Measurements from ENCODE around the gene TRPM3.

The TRPM3 gene

GRCh38 chr9:70934642-70935041, 186.8 kb downstream of the TRPM3 start:
- Mint-ChIP-seq H3K4me3 (no peak overlapping the region), H3K4me1 (ENCODE audit: low read depth) (no peaks in the 10 kb centered on the region), H3K27ac (no peak overlapping the region), H3K9me3 (no peaks in the 10 kb centered on the region), H3K36me3 (ENCODE audit: low read depth) (no peaks in the 10 kb centered on the region), H3K27me3 (ENCODE audit: low read depth) (no peaks in the 10 kb centered on the region)

- H3K9me3 Mint-ChIP-seq: no peaks in the 10 kb centered on the region
- H3K27ac Mint-ChIP-seq: no peak overlapping the region
- no peaks in the 10 kb centered on the region for H3K27me3 Mint-ChIP-seq (ENCODE audit: low read depth)
- no peak overlapping the region for H3K4me3 Mint-ChIP-seq
- H3K4me1 Mint-ChIP-seq (ENCODE audit: low read depth): no peaks in the 10 kb centered on the region
- H3K36me3 Mint-ChIP-seq (ENCODE audit: low read depth): no peaks in the 10 kb centered on the region
These were observed 188.1 kb downstream of the TRPM3 start for GRCh38 chr9:70933321-70933720.

GRCh38 chr9:70932097-70932496, 189.3 kb downstream of the TRPM3 start:
- Mint-ChIP-seq H3K4me1 (ENCODE audit: low read depth) (no peaks in the 10 kb centered on the region), H3K27me3 (ENCODE audit: low read depth) (no peaks in the 10 kb centered on the region), H3K36me3 (ENCODE audit: low read depth) (no peaks in the 10 kb centered on the region), H3K9me3 (no peaks in the 10 kb centered on the region), H3K4me3 (no peak overlapping the region), H3K27ac (no peak overlapping the region)

- no peak overlapping the region for H3K4me3 Mint-ChIP-seq
- H3K27ac Mint-ChIP-seq: no peak overlapping the region
- no peaks in the 10 kb centered on the region for H3K27me3 Mint-ChIP-seq (ENCODE audit: low read depth)
- no peaks in the 10 kb centered on the region for H3K36me3 Mint-ChIP-seq (ENCODE audit: low read depth)
- H3K9me3 Mint-ChIP-seq: no peaks in the 10 kb centered on the region
- H3K4me1 Mint-ChIP-seq (ENCODE audit: low read depth): no peaks in the 10 kb centered on the region
These were observed 193.9 kb downstream of the TRPM3 start for GRCh38 chr9:70927530-70927929.

- no peaks in the 10 kb centered on the region for H3K9me3 Mint-ChIP-seq
- no peaks in the 10 kb centered on the region for H3K27me3 Mint-ChIP-seq (ENCODE audit: low read depth)
- H3K36me3 Mint-ChIP-seq (ENCODE audit: low read depth): no peaks in the 10 kb centered on the region
- no peaks in the 10 kb centered on the region for H3K4me1 Mint-ChIP-seq (ENCODE audit: low read depth)
- no peak overlapping the region for H3K27ac Mint-ChIP-seq
- H3K4me3 Mint-ChIP-seq: no peak overlapping the region
These were observed 196.4 kb downstream of the TRPM3 start for GRCh38 chr9:70924895-70925547.

- Mint-ChIP-seq H3K36me3 (ENCODE audit: low read depth) (no peaks in the 10 kb centered on the region), H3K27me3 (ENCODE audit: low read depth) (no peaks in the 10 kb centered on the region), H3K4me1 (ENCODE audit: low read depth) (no peaks in the 10 kb centered on the region), H3K4me3 (no peak overlapping the region), H3K27ac (no peak overlapping the region), H3K9me3 (no peaks in the 10 kb centered on the region)
These were observed 197.0 kb downstream of the TRPM3 start for GRCh38 chr9:70924380-70924779.

- no peak overlapping the region for H3K27ac Mint-ChIP-seq
- no peaks in the 10 kb centered on the region for H3K27me3 Mint-ChIP-seq (ENCODE audit: low read depth)
- H3K9me3 Mint-ChIP-seq: no peaks in the 10 kb centered on the region
- H3K4me1 Mint-ChIP-seq (ENCODE audit: low read depth): no peaks in the 10 kb centered on the region
- H3K4me3 Mint-ChIP-seq: no peak overlapping the region
- H3K36me3 Mint-ChIP-seq (ENCODE audit: low read depth): no peaks in the 10 kb centered on the region
These were observed 197.5 kb downstream of the TRPM3 start for GRCh38 chr9:70923961-70924360.

GRCh38 chr9:70921136-70921535, 200.3 kb downstream of the TRPM3 start:
- H3K36me3 Mint-ChIP-seq (ENCODE audit: low read depth): no peaks in the 10 kb centered on the region
- no peak overlapping the region for H3K4me3 Mint-ChIP-seq

GRCh38 chr9:70917277-70917676, 204.1 kb downstream of the TRPM3 start:
- Mint-ChIP-seq H3K27ac (no peak overlapping the region), H3K27me3 (ENCODE audit: low read depth) (no peaks in the 10 kb centered on the region), H3K4me1 (ENCODE audit: low read depth) (no peaks in the 10 kb centered on the region), H3K4me3 (no peak overlapping the region), H3K9me3 (no peaks in the 10 kb centered on the region), H3K36me3 (ENCODE audit: low read depth) (no peaks in the 10 kb centered on the region)

More at GRCh38 chr9:70921136-70921535, 200.3 kb downstream of the TRPM3 start:
- no peak overlapping the region for H3K27ac Mint-ChIP-seq
- H3K27me3 Mint-ChIP-seq (ENCODE audit: low read depth): no peaks in the 10 kb centered on the region
- H3K9me3 Mint-ChIP-seq: no peaks in the 10 kb centered on the region
- H3K4me1 Mint-ChIP-seq (ENCODE audit: low read depth): no peaks in the 10 kb centered on the region

- H3K9me3 Mint-ChIP-seq: no peaks in the 10 kb centered on the region
These were observed 209.6 kb downstream of the TRPM3 start for GRCh38 chr9:70911791-70912190.

GRCh38 chr9:70910598-70910997, 210.8 kb downstream of the TRPM3 start:
- Mint-ChIP-seq H3K4me3 (no peak overlapping the region), H3K27ac (no peak overlapping the region), H3K9me3 (no peaks in the 10 kb centered on the region), H3K36me3 (ENCODE audit: low read depth) (no peaks in the 10 kb centered on the region), H3K27me3 (ENCODE audit: low read depth) (no peaks in the 10 kb centered on the region), H3K4me1 (ENCODE audit: low read depth) (no peaks in the 10 kb centered on the region)

More at GRCh38 chr9:70911791-70912190, 209.6 kb downstream of the TRPM3 start:
- no peak overlapping the region for H3K27ac Mint-ChIP-seq
- no peaks in the 10 kb centered on the region for H3K4me1 Mint-ChIP-seq (ENCODE audit: low read depth)
- no peak overlapping the region for H3K4me3 Mint-ChIP-seq
- H3K36me3 Mint-ChIP-seq (ENCODE audit: low read depth): no peaks in the 10 kb centered on the region
- H3K27me3 Mint-ChIP-seq (ENCODE audit: low read depth): no peaks in the 10 kb centered on the region

GRCh38 chr9:70902692-70903131, 218.7 kb downstream of the TRPM3 start:
- no peaks in the 10 kb centered on the region for H3K4me1 Mint-ChIP-seq (ENCODE audit: low read depth)
- no peak overlapping the region for H3K4me3 Mint-ChIP-seq
- H3K27me3 Mint-ChIP-seq (ENCODE audit: low read depth): no peaks in the 10 kb centered on the region
- H3K36me3 Mint-ChIP-seq (ENCODE audit: low read depth): no peaks in the 10 kb centered on the region
- H3K27ac Mint-ChIP-seq: no peak overlapping the region
- H3K9me3 Mint-ChIP-seq: no peaks in the 10 kb centered on the region

GRCh38 chr9:70902171-70902570, 219.2 kb downstream of the TRPM3 start:
- no peaks in the 10 kb centered on the region for H3K9me3 Mint-ChIP-seq
- no peaks in the 10 kb centered on the region for H3K36me3 Mint-ChIP-seq (ENCODE audit: low read depth)

GRCh38 chr9:70901746-70902145, 219.7 kb downstream of the TRPM3 start:
- H3K36me3 Mint-ChIP-seq (ENCODE audit: low read depth): no peaks in the 10 kb centered on the region
- H3K27me3 Mint-ChIP-seq (ENCODE audit: low read depth): no peaks in the 10 kb centered on the region
- no peaks in the 10 kb centered on the region for H3K4me1 Mint-ChIP-seq (ENCODE audit: low read depth)
- H3K4me3 Mint-ChIP-seq: no peak overlapping the region
- H3K27ac Mint-ChIP-seq: no peak overlapping the region
- H3K9me3 Mint-ChIP-seq: no peaks in the 10 kb centered on the region

More at GRCh38 chr9:70902171-70902570, 219.2 kb downstream of the TRPM3 start:
- H3K27ac Mint-ChIP-seq: no peak overlapping the region
- H3K4me1 Mint-ChIP-seq (ENCODE audit: low read depth): no peaks in the 10 kb centered on the region
- H3K4me3 Mint-ChIP-seq: no peak overlapping the region
- no peaks in the 10 kb centered on the region for H3K27me3 Mint-ChIP-seq (ENCODE audit: low read depth)

- H3K27me3 Mint-ChIP-seq (ENCODE audit: low read depth): no peaks in the 10 kb centered on the region
- H3K36me3 Mint-ChIP-seq (ENCODE audit: low read depth): no peaks in the 10 kb centered on the region
- H3K27ac Mint-ChIP-seq: no peak overlapping the region
- H3K4me1 Mint-ChIP-seq (ENCODE audit: low read depth): no peaks in the 10 kb centered on the region
- H3K9me3 Mint-ChIP-seq: no peaks in the 10 kb centered on the region
- H3K4me3 Mint-ChIP-seq: no peak overlapping the region
These were observed 220.4 kb downstream of the TRPM3 start for GRCh38 chr9:70901013-70901412.

All from T-helper 1 cell treated with Interleukin-12 subunit alpha and Interleukin-12 subunit beta and Interleukin-4 antibody, amounts not matched to agents 30 μg/mL and 1 μg/mL, for 36 hours (primary cell).